A673 (cell line): ENCODE measurements around the gene COL4A2.

Experiments used
- CTCF ChIP-seq: fragments of 300-800, 200-600 bp; sonication (generic); conservative IDR thresholded peaks from 2 replicates; pipeline ENCODE4 v1.5.1; 2017; ENCODE audit warnings: low read depth, mild to moderate bottlenecking, antibody characterized with exemption, low read length, moderate library complexity, mixed read lengths
- EZH2 ChIP-seq: fragments of 200-600 bp; sonication (generic); IDR thresholded peaks from 2 replicates; pipeline ENCODE4 v1.6.1; 2017; ENCODE audit warnings: borderline replicate concordance, low read depth, mild to moderate bottlenecking, mixed read lengths, antibody characterized with exemption, low read length; ENCODE audit not compliant: poor library complexity, severe bottlenecking

- TF ChIP-seq CTCF, result no peak
- no peak for TF ChIP-seq EZH2
Observed at GRCh38 chr13:110438776-110439175, 131.7 kb downstream of the COL4A2 start.
